ENCODE measurements around the gene DAZ2. TPM values are rescaled to one million over a fixed set of nuclear protein-coding genes. Genes with fewer than 3 reads are reported as not detected.

The DAZ2 gene
- total and polyA plus RNA-seq, 2 of the 8 experiments (the other 6 are each of a cell fraction or from before 2014, with no cell fraction given), result not detected

Other genes with a start within 250 kb of the DAZ2 start
- not detected in 2 replicates for gene BPY2, start 235.3 kb upstream of the DAZ2 start, total RNA-seq (2021; fragmentation: NEBNext Ultra II Directional; extraction: Animal tissue kit (Norgen Biotek cat#: 25700))
- not detected in 2 replicates for gene BPY2, start 235.3 kb upstream of the DAZ2 start, polyA plus RNA-seq (2011; rRNA removed)
- gene DAZ1, start 20.5 kb upstream of the DAZ2 start, total RNA-seq (2021; fragmentation: NEBNext Ultra II Directional; extraction: Animal tissue kit (Norgen Biotek cat#: 25700)), result not detected in 2 replicates
- gene DAZ1, start 20.5 kb upstream of the DAZ2 start, polyA plus RNA-seq (2011; rRNA removed), result not detected in 2 replicates